ENCODE measurements around the gene UROS.

DNA sequence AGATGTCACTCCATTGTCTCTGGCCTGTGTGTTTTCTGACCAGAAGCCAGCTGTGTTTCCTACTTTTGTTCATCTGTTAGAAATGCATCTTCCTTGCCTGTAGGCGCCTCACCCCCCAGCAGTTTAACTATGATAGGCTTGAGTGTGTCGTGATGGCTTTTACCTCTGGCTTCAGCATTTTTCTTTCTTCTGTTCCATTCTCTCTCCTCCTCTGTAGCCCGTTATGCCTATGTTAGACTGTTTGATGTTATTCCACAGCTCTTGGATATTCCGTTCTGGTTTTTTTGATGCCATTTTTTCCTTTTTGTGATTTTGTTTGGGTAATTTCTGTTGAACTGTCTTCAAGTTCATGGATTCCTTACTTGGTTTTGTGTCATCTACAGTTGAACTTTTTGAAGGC is 65.3 kb downstream of the UROS start:
- TF ChIP-seq, protein P1, sequence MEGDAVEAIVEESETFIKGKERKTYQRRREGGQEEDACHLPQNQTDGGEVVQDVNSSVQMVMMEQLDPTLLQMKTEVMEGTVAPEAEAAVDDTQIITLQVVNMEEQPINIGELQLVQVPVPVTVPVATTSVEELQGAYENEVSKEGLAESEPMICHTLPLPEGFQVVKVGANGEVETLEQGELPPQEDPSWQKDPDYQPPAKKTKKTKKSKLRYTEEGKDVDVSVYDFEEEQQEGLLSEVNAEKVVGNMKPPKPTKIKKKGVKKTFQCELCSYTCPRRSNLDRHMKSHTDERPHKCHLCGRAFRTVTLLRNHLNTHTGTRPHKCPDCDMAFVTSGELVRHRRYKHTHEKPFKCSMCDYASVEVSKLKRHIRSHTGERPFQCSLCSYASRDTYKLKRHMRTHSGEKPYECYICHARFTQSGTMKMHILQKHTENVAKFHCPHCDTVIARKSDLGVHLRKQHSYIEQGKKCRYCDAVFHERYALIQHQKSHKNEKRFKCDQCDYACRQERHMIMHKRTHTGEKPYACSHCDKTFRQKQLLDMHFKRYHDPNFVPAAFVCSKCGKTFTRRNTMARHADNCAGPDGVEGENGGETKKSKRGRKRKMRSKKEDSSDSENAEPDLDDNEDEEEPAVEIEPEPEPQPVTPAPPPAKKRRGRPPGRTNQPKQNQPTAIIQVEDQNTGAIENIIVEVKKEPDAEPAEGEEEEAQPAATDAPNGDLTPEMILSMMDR (conservative IDR thresholded peaks at IDR 0.05 in 1 of 2, IDR thresholded peaks at IDR 0.05 in 1 of 2; ENCODE audit: low read depth in 1 of 2, low read length in 2 of 2), result no peak
- TF ChIP-seq EZH2 (IDR thresholded peaks at IDR 0.05; ENCODE audit: low read length, missing control alignments), result no peak

Data from fibroblast of lung (primary cell).